G401.6 (cell line): ENCODE results near the gene PTPRB.

ENCODE experiments used
- FAIRE-seq: peaks from 2 replicates; lab custom pipeline; 2012; peaks lifted over from hg19 to GRCh38; lab: Jason Lieb, UNC

The PTPRB gene

DNA sequence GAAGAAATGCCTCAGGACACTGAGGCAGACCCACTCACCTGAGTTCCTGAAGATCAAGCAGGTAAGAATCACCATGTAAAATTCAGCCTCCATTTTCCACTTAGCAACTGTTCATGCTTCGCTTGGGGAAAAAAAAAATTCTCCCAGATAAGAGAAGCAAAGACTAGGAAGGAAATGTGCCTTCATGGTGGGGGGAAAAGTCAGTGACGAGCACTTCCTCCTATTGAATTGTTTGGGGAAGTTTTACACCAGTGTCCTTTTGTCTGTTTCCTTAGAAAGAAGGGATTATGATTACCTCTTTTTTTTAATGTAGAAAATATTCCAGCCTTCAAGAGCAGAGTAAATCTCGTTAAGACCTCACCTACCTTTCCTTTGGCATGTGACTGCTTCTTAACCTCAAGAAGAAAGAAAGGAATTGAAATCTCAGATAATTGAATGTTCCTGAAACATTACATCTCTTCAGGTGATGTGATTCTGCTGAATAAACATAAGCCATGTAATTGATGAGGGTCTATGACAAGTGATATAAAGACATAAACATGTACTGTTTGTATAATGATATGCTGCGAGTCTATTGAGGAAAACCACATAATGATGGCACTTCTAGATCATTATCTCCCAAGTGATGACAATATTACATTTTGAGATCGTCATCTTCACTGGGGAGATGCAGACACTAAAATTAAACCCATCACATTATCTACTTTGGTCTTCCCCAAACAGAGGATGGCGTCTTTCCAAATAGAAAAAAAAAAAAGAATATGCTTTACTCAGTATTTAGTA is at the start of gene PTPRB:
PTPRB (minus strand) TSS at position 127 of the 783 bp plus-strand sequence; CDS start at position 93, 34 bp downstream.
- FAIRE-seq: no peak

DNA sequence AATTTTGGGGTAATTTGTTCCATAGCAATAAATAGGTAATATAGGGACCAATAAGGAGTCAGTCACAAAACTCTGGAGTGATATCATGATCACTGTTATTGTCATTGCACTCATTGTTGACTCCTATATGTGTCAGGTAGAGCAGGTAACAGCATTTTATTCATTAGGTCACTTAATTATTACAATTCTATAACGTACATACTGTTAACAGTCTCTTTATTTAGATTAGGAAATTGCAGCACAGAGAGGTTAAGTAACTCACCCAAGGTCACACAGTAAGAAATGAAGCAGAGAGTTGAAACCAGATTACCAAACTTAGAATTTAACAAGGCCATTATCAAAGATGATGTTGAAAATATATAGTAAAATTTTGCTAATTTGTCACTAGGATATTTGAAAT is 49.7 kb upstream of the PTPRB start:
- no peak for FAIRE-seq

DNA sequence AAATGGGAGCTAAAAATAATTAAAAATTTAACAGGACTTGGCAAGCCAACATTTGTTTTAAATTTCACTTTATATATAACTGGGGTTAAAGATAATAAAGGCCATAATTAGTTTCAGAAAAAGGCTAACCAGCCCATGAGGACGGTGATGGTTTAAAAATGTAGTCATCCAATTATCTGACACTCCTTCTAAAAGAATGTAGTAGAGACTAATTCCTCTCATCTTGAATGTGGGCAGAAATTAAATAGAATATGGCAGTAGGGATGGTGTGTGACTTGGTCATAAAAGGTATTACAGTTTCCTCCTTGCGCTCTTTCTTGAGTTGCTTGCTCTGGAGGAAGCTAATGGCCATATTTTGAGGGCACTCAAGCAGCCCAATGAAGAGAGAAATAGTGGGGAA is 49.1 kb upstream of the PTPRB start:
- FAIRE-seq: no peak

DNA sequence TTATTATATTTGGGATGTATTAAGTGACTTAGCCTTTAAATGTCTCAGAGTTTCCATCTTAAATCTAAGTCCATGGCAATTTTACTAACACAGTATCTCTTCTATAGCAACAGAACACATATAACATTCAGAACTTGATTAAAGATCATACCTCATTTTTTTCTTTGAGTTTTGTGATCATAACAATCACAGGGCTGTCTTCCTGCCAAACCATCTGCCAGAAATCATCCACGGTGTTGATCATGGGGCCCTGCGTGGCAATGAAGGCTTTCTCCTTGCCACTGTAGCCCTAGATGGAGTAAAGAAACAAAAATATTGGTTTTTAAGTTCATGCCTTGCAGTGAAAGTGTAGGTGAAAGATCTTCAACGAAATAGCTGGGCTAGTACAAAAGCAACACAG is 46.7 kb upstream of the PTPRB start:
- FAIRE-seq: no peak

DNA sequence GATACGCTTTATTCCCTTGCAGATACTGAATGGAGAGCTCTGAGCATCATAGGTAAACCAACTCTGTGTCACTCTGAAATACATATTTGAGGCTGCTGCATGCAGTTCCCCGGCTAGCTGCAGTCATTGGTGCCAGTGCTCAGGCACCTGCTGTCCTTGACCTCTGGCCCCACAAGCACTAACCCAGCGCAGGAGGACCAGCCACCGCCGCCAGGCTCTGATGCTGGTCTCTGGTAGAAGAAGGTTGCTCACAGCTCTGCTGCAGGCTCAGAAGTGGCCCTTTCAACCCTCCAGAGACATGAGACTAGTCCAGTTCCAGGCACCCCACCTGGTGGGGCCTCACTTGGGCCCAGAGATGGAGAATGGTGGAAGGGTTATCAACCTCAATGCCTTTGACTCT is 34.5 kb upstream of the PTPRB start:
- FAIRE-seq: no peak

DNA sequence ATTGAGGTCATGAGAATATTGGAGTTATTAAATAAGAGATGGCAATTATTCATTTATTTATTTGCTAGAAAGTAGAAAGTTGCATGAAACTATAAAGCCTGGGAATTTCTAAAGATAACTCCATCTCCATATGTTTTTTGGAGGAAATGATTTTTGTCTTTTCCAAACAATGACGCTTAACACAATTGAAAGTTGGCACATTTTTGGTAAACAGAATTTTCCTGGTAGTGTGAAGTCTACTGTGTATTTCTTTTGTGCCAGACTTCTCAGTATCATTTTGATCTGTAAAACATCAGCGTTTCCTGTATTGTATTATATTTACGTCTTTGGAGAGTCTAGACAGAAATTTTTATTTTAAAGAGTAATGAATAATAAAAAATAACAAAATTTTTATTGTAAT is 33.7 kb upstream of the PTPRB start:
- FAIRE-seq: no peak

DNA sequence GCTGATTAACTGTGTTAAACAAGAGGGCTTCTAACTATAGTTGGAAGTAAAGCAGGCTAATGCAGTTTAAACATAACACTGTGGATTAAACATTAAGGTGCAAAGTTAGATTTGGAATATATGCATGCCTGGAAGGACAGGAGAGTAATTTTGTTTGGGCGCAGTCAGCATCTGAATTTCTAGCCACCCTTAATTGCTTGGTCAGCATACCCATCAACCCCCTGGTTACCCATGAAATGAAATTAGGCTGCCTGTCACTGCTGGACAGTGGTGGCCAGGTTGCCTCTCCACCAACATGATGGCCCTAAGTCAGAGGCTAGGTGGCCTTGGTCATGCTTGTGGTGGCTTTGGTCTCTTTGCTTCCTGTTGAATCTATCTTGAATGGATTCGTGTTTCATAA is 30.0 kb upstream of the PTPRB start:
- FAIRE-seq: no peak

DNA sequence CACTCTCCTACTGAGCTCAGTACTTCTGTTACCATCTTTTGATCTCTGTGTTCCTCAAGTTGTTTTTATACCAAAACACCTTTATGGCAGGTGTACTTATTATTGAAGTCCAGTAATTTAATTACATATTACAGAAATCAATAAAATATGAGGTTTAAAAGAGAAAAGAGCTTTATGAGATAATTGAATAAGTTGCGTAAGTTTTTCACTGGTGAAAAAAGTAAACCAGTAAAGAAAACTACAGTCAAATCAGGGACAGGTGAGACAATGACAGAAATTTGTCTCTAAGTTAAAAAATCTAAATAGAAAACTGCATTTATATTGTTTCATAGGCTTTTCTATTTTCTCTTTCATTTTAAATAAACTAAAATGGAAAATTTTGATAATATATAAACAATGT is 29.1 kb upstream of the PTPRB start:
- FAIRE-seq: no peak

DNA sequence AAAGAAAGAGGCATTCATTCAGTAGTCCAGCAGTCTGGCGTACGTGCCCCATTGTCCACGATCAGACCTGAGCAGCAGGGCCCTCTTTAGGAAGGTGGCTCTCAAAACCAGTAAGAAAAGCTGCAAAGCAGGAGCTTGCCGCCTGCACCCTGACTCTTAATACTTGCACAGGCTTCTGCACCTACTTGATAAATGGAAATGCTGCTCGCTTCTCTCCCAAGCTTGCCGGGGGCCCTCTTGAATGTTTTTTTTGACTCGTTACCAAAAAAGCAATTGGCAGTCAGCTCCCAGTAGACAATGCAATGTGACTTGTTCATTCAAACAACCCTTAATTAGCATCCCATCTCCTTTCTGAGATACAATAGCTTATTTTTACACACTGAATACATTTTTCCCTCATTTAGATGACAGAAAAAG is 27.2 kb upstream of the PTPRB start:
- FAIRE-seq: no peak

DNA sequence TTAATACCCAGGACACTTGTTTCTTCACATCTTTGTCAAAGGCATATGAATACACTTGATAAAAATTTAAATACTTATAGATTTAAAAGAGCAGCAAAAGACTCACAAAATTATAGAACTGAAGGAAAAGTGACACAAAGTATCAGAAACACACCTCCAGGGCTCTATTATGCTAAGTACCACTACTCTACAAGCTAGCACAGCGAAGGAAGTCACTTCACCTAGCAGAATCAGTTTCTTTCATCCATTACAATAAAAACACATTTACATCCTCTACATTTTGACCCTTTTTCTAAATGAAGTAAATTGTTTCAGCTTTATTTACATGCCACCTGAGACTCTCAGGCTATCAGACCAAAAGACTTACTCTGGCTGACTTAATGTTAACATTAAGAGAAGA is 26.6 kb upstream of the PTPRB start:
- no peak for FAIRE-seq

DNA sequence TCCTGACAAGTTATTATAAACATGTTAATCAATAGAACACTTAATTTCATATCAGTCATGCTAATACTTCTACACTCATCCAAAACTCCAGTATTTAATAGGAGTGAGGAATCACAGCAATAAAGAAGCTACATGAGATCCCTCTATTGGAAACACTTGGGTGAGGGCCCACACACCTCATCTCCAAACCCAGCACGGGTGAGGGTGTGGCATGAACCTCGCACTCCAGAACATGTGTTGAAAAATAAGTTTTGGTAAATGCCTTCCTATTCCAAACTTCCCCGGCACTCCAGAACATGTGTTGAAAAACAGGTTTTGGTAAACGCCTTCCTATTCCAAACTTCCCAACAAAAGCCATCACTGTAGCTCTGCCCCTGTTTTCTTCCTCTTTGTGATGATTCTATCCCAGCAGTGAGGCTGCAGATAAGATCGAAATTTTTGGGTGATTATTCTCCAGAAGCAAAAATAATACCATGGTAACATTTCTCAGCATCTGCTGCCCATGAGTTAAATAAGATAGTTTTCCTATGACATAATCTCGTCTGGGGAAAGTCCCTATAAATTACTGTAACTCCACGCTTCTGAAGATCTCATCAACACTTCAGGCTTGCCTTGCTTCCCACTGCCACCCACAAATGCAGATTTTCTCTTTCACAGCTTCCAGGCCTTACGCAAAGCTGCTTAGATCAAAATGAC is 24.4 kb upstream of the PTPRB start:
- FAIRE-seq: no peak

DNA sequence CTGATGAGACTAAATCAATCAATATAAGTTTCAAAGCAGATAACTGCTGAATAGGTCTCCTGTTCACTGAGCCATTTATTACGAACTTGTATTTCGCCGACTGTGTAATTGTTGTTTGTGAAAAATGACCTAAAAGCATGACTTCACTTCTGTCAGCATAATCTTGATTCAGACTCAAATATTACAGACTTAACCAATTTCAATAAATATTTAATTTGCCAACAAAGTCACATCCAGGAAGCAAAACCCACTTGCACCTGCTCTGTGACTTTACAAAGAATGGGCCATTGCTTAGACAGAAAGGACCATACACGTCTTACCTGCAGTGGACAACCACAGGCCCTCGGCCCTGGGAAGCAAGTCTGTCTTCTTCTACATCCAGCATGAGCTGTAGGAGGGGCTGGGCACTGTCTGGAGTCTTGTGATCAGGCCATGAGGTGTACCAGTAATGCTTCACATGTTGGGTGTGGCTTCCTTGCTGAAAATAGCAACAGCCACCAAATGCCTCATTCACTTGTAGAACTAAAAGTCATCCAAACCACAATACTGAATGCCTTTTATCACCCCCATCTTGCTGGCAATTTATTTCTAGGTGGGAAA is 23.5 kb upstream of the PTPRB start:
- FAIRE-seq: no peak

DNA sequence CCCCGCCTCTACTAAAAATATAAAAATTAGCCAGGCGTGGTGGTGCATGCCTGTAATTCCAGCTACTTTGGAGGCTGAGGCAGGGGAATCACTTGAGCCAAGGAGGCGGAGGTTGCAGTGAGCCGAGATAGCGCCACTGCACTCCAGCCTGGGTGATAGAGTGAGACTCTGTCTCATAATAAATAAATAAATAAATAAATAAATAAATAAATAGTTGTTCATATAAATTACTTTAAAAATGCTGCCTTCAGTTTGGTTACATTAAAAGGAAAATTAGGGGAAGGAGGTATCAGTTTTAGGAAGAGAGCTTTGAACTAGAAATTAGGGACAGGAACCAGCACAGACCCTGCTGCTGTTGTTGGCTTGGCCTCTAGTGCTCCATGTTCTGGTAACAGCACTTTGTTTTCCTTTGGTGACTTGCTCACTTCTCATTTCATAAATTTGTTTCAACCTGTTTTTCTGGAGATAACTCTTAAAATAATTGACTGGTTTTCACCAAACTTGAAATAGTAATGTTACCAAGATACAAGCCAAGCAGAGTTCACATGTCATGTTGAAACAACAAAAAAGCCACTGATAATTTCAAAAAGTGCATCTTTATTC is 22.9 kb upstream of the PTPRB start:
- FAIRE-seq: no peak

DNA sequence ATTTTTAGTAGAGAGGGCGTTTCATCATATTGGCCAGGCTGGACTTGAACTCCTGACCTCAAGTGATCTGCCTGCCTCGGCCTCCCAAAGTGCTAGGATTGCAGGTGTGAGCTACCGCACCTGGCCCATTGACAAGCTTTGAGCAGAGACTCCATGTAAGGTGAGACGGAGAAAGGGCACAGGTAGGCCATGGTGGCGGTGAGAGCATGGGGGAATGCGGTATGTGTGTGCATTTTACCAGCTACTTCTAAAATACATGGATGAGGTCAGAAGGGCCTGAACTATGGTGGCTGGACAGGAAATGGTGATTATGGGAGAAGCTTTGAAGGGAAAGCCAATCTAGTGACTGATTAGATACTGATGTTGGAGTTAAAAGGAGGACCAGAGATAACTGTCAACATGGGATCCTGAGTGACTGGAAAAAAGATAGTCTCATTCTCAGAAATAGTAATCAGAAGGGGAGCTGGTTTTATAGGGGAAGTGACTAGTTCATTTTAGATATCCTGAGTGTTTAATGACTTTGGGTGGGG is 21.9 kb upstream of the PTPRB start:
- no peak for FAIRE-seq

DNA sequence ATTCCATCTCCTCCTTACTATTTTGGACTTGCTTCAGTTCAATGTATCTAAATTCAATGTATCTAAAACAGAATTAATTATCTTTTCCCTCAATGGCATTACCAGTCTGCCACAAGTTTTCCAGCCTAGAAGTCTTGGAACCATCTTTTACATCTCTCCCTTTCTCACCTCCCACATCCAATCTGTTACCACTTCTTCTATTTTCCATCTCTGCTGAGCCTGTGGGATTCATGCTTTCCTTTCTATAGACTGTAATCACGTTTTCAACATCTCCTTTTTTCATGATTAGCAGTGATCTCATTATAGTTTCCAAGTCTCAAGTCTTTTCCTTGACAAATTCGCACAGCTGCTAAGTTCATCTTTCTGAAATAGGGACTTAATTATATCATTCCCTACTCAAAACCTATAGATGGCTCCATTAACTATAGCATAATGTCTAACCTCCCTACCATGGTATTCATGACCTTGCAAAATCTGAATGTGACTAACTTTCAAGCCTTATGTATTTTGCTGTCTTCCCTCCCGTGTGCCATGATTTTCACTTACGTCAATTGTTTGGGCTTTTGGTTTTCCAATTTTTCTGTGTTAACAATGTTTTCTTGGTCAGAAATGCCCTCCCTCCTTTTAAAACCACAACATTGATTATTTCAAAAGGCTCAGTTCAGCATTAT is 20.5 kb upstream of the PTPRB start:
- no peak for FAIRE-seq

DNA sequence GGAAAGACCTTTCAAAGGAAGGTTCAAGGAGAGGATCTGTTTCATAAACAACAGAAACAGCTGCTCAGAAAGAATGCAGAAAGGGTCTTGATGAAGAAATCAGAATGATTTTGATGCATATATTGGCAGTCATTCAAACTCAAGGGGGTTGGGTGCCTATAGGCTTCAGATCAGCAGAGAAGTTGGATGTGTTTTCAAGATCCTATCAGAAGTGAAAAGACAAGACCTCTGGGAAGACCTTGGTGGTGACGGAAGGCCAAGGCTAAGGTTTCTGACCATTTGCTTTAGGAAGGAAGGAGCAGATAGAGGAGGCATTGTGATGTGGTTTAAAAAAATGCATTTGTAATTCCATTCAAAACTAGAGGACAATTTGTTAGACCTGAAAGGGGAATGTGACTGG is 15.2 kb upstream of the PTPRB start:
- FAIRE-seq: no peak

DNA sequence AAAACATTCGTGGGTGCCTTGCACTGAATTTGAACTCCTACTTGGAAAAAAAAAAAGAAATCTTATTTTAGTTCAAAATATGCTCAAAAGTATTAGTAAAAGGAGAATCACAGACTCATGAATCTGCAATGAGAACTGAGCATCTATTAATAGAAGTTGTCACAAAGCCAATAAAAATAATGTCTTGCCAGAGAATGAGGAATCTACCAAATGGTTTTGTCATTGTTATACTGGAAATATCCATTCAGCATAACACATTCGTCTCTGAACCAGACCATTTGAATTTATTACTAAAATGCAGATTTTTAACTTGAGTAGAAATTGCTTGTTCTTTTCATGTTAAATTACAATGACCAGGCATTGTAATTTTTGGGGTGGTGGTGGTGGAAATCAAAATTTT is 11.6 kb upstream of the PTPRB start:
- FAIRE-seq: no peak

DNA sequence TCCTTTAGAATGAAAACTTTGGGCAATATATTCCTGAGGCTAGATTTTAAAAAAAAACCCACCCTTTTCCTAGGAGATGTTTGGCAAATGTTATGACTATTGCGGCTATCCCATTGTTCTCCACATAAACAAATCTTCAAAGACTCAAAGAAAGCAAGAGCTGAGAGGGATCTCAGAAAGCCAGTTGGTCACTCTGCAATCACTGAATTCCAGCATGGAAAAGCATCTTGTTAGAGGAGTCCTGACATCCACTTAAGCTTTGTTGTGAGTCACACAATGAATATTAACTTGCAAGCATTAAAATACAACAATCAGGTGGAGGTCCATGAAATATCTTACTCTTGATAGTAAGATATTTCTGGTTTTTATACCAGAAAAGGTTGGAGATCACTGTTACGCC is 11.0 kb upstream of the PTPRB start:
- no peak for FAIRE-seq

DNA sequence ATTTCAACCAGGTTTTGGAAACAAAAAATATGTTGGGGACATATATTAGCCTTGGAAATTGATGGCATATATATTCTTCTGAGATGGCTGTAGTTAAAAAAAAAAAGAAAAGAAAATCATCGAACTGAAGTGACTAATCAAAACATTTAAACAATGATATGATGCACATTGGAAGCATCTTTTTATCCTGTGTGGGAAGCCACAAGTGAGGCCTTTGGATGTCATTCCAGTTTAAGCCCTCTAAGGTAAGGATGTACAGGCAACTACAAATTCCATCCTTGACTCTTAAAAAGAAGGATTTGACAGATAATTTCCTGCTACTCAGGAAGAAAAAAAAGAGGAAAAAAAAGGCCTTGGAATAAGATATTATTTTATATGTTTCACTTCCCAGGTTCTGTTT is 9.6 kb upstream of the PTPRB start:
- no peak for FAIRE-seq

DNA sequence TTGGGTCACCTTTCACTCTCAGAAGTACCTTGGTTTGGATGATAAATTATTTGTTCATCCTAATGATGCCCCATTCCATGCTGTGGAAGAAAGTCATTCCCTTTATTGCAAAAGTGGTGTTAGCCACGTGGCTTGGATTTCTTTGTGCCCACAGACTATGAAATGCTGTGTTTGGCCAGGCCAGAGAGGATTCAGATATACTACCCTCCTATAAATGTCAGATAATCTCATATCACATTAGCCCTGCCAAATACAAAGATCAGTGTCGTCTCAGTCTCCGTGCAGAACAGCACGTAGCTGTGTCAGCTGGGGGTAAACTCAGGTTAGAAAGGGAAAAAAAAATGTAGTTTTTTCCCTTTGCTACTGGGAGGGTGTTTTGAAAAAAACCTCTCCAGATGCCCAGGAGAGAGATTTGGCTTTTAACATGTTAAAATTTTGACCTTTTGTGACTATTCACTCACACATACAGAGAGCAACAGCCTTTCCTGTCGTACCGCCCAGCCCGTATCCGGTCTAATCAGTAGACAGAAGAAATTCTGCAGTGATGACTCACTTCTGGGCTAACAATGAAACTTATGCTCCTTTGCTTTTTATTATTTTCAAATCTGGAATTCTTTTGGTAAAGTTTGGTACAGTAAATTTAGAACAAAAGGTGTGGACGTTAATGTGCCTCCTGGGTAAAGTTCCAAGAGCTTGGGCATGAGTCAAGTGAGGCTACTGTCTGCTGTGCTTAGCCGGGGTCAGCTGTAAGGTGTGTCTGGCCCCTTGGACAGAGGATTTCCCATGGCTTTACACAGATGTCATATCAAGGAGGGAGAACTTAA is 8.5 kb upstream of the PTPRB start:
- FAIRE-seq: no peak

DNA sequence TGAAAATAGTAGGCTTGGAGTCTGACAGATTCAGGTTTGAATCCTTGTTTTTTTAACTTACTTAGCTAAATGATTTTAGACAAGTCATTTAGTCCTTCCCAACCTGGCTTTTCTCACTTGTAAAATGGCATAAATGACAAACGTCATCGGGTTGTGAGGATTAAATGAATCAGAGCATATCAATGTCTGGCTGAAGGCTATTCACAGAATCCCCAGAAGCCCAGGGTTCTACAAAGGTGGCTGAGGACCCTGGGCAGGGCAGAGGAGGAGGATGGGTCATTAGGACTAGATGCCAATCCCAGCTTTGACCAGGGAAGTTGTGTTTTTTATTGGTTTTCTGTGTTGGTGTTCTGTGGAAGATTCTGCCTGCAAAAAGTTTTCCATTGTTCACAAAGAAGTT is 7.6 kb upstream of the PTPRB start:
- FAIRE-seq: no peak

DNA sequence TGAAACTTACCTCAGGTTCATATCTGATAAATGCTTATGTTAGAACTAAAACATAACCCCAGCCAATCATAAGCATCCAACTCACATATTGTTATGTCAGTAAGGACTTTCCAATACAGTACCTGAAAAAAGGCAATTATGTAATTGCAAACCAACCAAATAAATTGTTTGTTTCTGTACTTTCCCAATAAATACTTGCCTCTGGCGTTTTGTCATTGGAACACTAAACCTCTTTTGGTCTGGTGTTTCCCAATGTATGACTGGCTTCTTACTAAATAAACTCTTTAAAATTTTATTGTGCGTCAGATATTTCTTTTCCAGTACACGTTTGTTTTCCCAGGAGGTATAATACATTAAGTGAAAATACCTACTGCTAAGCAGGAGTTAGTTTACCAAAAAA is 6.7 kb upstream of the PTPRB start:
- no peak for FAIRE-seq
